Left renal pelvis (tissue), 4 donors: Measurements from ENCODE around the gene SRGAP3. TPM values are rescaled to one million over a fixed set of nuclear protein-coding genes. Genes with fewer than 3 reads are reported as not detected.

Experiments used
- DNase-seq, 4 donors: peaks; one replicate each; pipeline ENCODE4 v3.0.0-alpha.2; 2013; ENCODE audit warnings: low read depth in 4 of 4, low spot score in 3 of 4
- polyA plus RNA-seq, 4 donors: library from polyadenylated mRNA; unstranded; fragments of 120-200 nt; gene quantifications; one replicate each; pipeline ENCODE4 v1.2.1, GENCODE V29; 2013; ENCODE audit not compliant: insufficient read length in 4 of 4

SRGAP3 gene
- polyA plus RNA-seq, 4 donors = 16.5 to 21.5 (median 18.7) TPM

DNA sequence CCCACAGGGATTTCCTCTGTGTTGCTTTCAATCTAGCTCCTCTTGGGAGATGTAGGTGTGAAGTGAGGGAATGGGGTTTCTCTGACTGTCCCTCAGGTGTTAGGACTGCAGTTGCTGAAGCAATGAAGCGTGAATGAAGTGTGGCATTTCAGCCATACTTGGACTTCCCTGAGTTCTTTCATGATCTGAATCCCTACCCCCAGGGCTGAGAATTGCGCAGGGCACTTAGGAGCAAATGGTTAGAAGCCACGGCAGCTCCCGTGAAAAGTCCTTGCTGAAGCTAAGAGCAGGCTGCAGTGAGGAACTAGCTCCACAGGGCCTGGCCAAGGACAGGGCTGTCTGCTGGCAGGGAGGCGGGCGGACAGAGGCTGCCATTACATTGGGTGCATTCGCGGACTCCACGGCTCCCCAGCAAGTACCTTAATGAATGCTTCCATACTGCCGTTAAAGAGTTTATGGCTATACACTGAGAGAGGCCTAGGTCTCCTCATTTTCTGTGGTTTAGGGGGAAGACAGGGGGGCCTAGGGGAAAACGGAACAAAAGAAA is 217.1 kb downstream of the SRGAP3 start:
- no peak for DNase-seq

DNA sequence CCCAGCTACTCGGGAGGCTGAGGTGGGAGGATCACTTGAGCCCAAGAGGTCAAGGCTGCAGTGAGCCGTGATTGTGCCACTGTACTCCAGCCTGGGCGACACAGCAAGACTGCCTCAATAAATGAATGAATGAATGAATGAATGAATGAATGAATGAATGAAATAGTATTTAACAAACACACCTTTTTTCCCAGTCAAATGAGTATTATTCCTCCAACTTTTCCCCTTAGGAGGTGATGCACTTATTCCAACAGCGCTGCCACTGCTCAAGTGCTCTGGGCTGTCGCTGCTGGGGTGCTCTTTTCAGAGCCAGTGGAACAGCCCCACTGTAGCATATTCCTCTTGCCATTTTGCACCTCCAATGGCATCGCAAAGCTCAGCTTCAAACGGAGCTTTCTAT is 219.4 kb downstream of the SRGAP3 start:
- no peak for DNase-seq

DNA sequence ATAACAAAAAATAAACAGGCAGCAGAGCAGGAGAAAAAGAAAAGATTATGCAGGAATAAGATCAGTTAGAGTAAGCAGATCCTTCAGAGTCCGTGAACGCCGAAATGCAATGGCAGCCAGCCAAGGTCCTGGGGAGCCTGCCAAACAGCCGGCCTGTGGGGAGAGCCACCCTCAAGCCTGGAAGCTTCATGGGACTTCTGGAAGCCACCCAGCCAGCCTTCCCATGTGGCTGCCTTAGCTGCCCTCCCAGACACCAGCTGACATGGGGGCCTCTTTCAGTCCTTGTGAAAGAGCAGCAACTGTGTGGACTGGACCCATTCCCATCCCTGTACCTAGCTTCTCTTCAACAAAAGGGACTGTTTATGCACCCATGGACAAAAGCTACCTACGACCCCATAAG is 221.3 kb downstream of the SRGAP3 start:
- no peak for DNase-seq

DNA sequence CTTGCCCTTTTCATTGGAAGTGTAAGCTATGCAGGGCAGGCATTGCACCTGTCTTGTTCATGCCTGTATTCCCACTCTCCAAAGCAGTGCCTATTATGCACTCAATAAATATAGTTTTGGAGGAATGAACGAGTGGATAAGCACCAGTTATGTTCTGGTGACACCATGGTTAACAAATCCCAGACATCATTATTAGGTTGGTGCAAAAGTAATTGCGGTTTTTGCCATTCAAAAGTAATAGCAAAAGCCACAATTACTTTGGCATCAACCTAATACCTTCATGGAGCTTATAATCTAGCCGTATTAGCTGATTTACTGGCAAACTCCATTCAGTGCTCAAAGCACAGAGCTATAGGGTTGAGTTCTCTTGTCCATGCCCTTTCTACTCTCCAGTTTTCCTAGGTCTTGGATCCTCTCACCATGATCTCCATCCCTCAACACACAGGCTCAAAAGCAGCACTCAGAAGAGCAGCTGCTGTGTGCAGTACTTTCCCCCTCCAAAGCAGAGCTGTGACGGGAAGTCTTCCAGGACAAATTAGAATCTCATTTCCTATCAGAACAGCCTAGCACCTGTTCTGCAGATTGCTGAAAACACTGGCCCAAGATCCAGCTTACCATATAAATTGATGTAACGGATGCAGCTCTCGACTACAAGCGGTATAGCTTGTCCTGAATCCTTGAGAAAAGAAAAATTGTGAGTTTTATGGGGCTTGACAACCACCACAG is 223.0 kb downstream of the SRGAP3 start:
- no peak for DNase-seq

- DNase-seq = no peak
Measured at GRCh38 chr3:9024341-9024740, 225.1 kb downstream of the SRGAP3 start.

GRCh38 chr3:9023226-9023590 is 226.2 kb downstream of the SRGAP3 start:
- no peak for DNase-seq

DNA sequence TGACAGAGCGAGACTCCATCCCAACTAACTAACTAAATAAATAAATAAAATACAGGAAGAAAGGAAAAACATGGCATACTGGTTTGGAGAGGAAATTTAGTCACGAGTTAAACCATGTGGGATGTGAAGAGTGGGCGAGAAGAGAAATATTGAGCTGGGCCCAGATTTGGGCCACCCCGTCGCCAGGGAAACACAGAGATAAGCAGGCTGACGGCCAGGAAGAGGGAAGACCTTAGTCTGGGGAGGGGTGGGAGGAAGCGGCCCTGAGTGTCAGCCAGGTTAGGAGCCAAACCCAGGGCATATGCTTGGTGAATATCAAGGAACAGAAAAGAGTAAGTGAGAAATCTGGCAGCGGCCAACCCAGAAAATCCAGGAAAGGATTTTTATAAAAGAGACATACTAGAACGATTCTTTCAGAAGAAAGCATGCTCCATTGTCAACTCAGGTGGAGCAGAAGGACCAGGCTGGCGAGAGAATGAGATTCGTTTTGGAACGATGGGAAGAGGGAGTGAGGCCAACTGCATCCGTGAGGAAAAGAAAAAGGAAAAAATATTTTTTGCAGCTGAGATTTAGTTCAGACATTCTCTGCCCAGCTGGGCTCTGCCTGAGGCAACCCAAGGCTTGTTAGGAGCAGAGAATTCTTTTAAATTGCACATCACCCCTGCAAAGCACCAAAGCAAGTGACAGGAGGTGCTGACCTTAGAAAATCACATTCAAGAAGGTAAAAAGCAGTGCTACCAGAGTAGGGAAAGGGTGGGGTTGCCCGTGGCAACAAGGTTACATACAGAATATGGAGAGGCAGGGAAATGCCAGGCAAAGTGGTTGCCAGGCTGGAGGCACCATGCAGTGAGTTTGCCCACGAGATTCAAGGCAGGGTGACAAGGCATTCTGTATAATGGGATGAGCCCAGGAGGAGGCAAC is 226.9 kb downstream of the SRGAP3 start:
- no peak for DNase-seq

GRCh38 chr3:9021271-9022009 is 228.0 kb downstream of the SRGAP3 start:
- DNase-seq = no peak

DNA sequence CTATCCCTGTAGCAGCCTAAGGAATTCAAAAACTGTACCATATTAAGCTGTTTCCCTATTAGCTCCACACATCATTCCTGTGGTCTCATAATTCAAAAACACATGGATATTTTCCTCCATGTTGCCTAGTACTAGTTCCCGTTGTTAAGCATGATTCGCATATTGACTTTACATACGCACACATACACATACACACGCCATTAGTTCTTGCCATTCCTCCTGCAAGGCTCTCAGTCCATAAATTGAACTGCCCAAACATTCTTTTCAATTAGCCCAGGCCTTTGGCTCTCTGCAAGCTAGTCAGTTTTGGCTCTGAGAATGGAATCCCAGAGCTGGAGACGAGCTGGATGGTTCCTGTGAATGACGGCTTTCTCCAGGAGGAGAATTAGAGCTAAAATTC is 229.0 kb downstream of the SRGAP3 start:
- no peak for DNase-seq

DNA sequence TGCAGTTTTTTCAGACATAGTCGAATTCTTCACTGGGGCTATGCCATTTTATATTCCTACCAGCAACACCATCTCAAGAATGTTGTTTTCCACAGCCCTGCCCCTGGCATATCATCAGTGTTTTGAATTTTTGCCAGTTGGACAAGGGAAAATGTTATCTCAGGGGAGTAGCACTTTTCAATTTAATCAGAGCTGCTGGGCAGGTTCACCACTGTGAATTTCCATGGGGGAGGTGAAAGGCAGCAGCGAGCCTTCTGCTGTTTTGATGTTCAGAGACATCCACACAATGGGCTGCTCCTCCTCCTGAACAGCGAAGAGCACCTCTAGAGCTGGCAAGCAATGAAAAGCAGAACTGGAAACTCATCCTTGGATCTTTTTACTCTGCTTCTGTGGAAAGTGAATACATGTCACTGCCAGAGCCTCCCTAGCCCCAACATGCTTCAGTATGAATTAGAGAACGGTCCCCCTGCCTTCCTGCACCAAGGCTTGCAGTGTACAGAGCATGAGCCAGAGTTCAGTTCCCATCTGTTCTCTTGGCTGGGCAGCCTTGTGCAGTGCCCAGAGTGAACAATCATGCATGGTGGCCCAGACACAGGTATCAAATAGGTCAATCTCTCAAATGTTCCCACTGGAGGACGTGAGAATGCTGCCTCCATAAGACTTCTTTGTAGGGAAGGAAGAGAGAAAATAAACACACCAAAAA is 230.0 kb downstream of the SRGAP3 start:
- DNase-seq = no peak

- DNase-seq = no peak
Measured at GRCh38 chr3:9015250-9015649, 234.2 kb downstream of the SRGAP3 start.

- no peak for DNase-seq
Measured at GRCh38 chr3:9013782-9014563, 235.5 kb downstream of the SRGAP3 start.

- no peak for DNase-seq
Measured at GRCh38 chr3:9012521-9012920, 236.9 kb downstream of the SRGAP3 start.

GRCh38 chr3:9009976-9010545 is 239.4 kb downstream of the SRGAP3 start:
- DNase-seq = no peak

GRCh38 chr3:9008550-9009255 is 240.7 kb downstream of the SRGAP3 start:
- DNase-seq = no peak

- DNase-seq = no peak
Measured at GRCh38 chr3:9007928-9008327, 241.5 kb downstream of the SRGAP3 start.

DNA sequence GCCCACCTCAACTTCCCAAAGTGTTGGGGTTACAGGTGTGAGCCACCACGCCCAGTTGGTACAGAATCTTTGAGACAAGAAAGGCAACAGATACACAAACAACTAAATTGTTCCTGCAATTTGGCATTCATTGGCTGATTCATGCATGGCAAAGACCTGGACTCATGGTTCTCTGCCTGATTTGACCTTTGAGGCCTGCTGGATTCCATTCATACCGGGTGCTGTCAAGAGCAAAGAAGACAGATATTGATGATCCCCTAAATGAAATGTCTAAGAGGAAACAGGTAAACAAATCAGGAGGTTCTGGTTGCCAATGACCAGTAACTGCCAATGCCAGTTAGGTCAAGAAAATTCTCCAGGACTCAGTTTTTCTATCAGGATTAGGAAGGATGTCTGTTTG is 242.2 kb downstream of the SRGAP3 start:
- DNase-seq = no peak

GRCh38 chr3:9000041-9000440 is 249.4 kb downstream of the SRGAP3 start:
- no peak for DNase-seq

DNA sequence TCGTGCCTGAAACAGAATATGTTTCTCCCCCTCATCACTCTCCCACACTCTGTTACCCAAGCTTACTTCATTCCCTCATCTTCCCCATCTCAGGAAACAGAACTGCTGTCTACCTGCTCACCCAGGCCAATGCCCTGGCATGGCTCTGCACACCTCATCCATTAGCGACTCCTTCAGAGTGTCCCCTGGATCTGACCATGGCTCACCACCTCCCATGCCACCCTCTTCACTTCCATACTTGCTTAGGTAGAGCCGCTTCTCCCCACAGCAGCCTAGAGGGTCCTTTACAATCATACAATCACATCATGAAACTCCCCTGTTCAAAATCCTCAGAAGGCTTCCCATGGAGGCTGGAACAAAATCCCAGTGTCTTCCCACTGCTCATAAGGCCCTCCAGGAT is 252.3 kb downstream of the SRGAP3 start:
- DNase-seq = no peak
